HUES48 (cell line): ENCODE data around the gene FBXO45.
"Not testable (repeated sequence)": the region's sequence is repeated elsewhere in the genome, so short reads cannot be mapped to it uniquely, and the experiment has no call there.

Experiments used
- H3K27ac ChIP-seq: one replicate; pipeline ENCODE4 v1.7.0; 2013; ENCODE audit warnings: low read depth, low read length, inconsistent platforms
- H3K27me3 ChIP-seq: 2 replicates; pipeline ENCODE4 v1.6.1; 2013; ENCODE audit warnings: mild to moderate bottlenecking, low read length; ENCODE audit not compliant: control insufficient read depth, insufficient read depth
- H3K36me3 ChIP-seq: 2 replicates; pipeline ENCODE4 v1.6.1; 2013; ENCODE audit warnings: low read length; ENCODE audit not compliant: control insufficient read depth, insufficient read depth
- H3K4me1 ChIP-seq: 2 replicates; pipeline ENCODE4 v1.6.1; 2013; ENCODE audit warnings: mild to moderate bottlenecking, low read length; ENCODE audit not compliant: control insufficient read depth, insufficient read depth
- H3K4me3 ChIP-seq: 2 replicates; pipeline ENCODE4 v1.5.1; 2013; ENCODE audit warnings: mild to moderate bottlenecking, low read depth, low read length
- H3K9ac ChIP-seq: 2 replicates; pipeline ENCODE4 v1.6.1; 2013; ENCODE audit warnings: mild to moderate bottlenecking, low read depth, low read length, moderate library complexity
- H3K9me3 ChIP-seq: 2 replicates; pipeline ENCODE4 v1.6.1; 2013; ENCODE audit warnings: low read length; ENCODE audit not compliant: control insufficient read depth, insufficient read depth

The FBXO45 gene

GRCh38 chr3:196619223-196619622 lies 50.8 kb downstream of the FBXO45 start:
- no peak overlapping the region for H3K4me3 ChIP-seq
- H3K27ac ChIP-seq = peak overlapping the region; percentile 87
- no peaks in the 10 kb centered on the region for H3K27me3 ChIP-seq
- H3K4me1 ChIP-seq = peaks cover 15% of the 10 kb centered on the region
- no peak overlapping the region for H3K9ac ChIP-seq
- H3K9me3 ChIP-seq = no peaks in the 10 kb centered on the region
- no peaks in the 10 kb centered on the region for H3K36me3 ChIP-seq

- not testable (repeated sequence) for H3K9ac ChIP-seq, H3K27me3 ChIP-seq, H3K4me3 ChIP-seq, H3K9me3 ChIP-seq, H3K36me3 ChIP-seq
- Histone ChIP-seq H3K4me1 (peaks cover 15% of the 10 kb centered on the region), H3K27ac (peak overlapping the region; percentile 87)
Observed at GRCh38 chr3:196619627-196620026, 51.2 kb downstream of the FBXO45 start.

DNA sequence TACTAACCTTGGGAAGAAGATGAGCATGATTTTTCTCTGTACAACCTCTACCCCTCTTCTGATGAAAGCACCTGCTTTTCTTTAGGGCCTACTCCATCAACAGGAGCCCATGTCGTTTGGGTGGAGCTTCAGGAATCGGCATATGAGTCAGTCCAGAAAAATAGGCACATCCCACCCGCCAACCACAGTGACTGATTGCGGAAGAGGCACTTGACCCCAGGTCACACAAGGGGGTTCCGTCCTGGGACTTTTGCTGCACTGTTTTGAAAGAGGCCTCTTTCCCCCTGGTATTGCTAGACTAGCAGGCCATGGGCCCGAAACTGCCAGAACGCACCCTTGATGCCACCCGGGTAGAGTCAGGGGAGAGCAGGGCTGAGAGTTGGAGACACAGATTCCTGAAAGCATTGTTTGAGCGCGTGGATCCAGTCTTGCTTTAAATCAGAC lies 51.7 kb downstream of the FBXO45 start:
- Histone ChIP-seq H3K9me3 (no peaks in the 10 kb centered on the region), H3K4me3 (no peak overlapping the region), H3K9ac (no peak overlapping the region), H3K27ac (peak overlapping the region; percentile 51), H3K27me3 (no peaks in the 10 kb centered on the region), H3K36me3 (no peaks in the 10 kb centered on the region), H3K4me1 (peaks cover 15% of the 10 kb centered on the region)

- Histone ChIP-seq H3K9ac (no peak overlapping the region), H3K4me3 (no peak overlapping the region), H3K9me3 (no peaks in the 10 kb centered on the region), H3K27me3 (no peaks in the 10 kb centered on the region), H3K27ac (peak overlapping the region; percentile 51), H3K4me1 (peaks cover 15% of the 10 kb centered on the region), H3K36me3 (no peaks in the 10 kb centered on the region)
Observed at GRCh38 chr3:196620684-196621083, 52.2 kb downstream of the FBXO45 start.

- no peaks in the 10 kb centered on the region for H3K27me3 ChIP-seq
- no peak overlapping the region for H3K4me3 ChIP-seq
- no peaks in the 10 kb centered on the region for H3K36me3 ChIP-seq
- H3K9ac ChIP-seq = no peak overlapping the region
- no peak overlapping the region for H3K27ac ChIP-seq
- peaks cover 15% of the 10 kb centered on the region for H3K4me1 ChIP-seq
- H3K9me3 ChIP-seq = no peaks in the 10 kb centered on the region
Observed at GRCh38 chr3:196621611-196622010, 53.2 kb downstream of the FBXO45 start.

GRCh38 chr3:196624067-196624790 lies 55.8 kb downstream of the FBXO45 start:
- no peaks in the 10 kb centered on the region for H3K27me3 ChIP-seq
- H3K4me3 ChIP-seq = no peak overlapping the region
- H3K9ac ChIP-seq = no peak overlapping the region
- no peaks in the 10 kb centered on the region for H3K36me3 ChIP-seq
- H3K27ac ChIP-seq = no peak overlapping the region
- peaks cover 10% of the 10 kb centered on the region for H3K4me1 ChIP-seq
- H3K9me3 ChIP-seq = no peaks in the 10 kb centered on the region

DNA sequence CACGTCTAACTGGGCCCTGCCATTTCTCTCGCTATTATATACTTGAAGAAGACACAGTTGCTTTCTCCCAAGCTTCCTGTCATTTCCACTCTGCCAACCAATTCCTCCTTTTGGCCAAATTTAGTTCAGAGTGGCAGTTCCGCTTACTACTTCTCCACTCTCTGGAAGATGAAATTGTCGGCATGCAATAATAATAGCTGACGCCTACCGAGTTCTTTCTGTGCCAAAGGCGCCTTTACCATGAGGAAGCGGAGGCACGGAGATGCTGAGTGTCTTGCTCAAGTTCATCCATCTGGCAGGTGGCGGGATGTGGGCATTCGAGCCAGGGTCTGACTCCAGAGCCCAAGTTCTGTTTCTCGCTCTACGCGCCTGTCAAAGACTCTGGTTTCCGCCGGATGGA lies 56.4 kb downstream of the FBXO45 start:
- Histone ChIP-seq H3K27ac (no peak overlapping the region), H3K4me3 (no peak overlapping the region), H3K9ac (no peak overlapping the region), H3K27me3 (no peaks in the 10 kb centered on the region), H3K4me1 (0 out of 2 replicates have a peak, but pooled peaks cover 6% of the 10 kb centered on the region), H3K9me3 (no peaks in the 10 kb centered on the region), H3K36me3 (no peaks in the 10 kb centered on the region)

- 0 out of 2 replicates have a peak, but pooled peaks cover 2% of the 10 kb centered on the region for H3K4me1 ChIP-seq
- H3K9ac ChIP-seq = no peak overlapping the region
- no peak overlapping the region for H3K27ac ChIP-seq
Observed at GRCh38 chr3:196625331-196625730, 56.9 kb downstream of the FBXO45 start.

GRCh38 chr3:196627918-196628231 lies 59.4 kb downstream of the FBXO45 start:
- no peak overlapping the region for H3K27ac ChIP-seq
- no peak overlapping the region for H3K4me3 ChIP-seq
- H3K9me3 ChIP-seq = no peaks in the 10 kb centered on the region
- no peaks in the 10 kb centered on the region for H3K27me3 ChIP-seq
- H3K36me3 ChIP-seq = no peaks in the 10 kb centered on the region
- peaks cover 10% of the 10 kb centered on the region for H3K4me1 ChIP-seq
- no peak overlapping the region for H3K9ac ChIP-seq

More at GRCh38 chr3:196625331-196625730, 56.9 kb downstream of the FBXO45 start:
- Histone ChIP-seq H3K36me3 (no peaks in the 10 kb centered on the region), H3K4me3 (no peak overlapping the region), H3K27me3 (no peaks in the 10 kb centered on the region), H3K9me3 (no peaks in the 10 kb centered on the region)

DNA sequence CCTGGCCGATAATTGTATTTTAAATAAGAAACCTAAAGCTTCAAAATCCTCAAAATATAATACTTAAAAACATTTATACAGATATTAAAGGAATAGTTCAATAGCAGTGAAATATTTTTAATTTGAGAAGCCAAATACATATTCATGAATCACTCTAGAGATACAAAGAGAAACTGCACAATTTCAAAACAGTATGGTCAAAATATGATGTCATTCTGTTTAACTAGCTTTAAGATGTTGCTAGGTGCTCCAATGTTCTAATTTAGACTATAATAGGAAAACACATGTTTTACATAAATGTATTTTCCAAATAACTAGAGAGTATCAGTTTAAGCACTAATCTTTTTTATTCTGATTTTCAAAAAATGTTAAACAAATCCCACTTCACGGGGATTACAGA lies 60.8 kb downstream of the FBXO45 start:
- Histone ChIP-seq H3K36me3 (no peaks in the 10 kb centered on the region), H3K9ac (no peak overlapping the region), H3K27ac (no peak overlapping the region), H3K27me3 (no peaks in the 10 kb centered on the region), H3K9me3 (no peaks in the 10 kb centered on the region), H3K4me3 (no peak overlapping the region), H3K4me1 (peaks cover 11% of the 10 kb centered on the region)

GRCh38 chr3:196631682-196632045 lies 63.2 kb downstream of the FBXO45 start:
- Histone ChIP-seq H3K4me3 (peak overlapping the region; percentile 68), H3K27ac (peak overlapping the region; percentile 97), H3K36me3 (no peaks in the 10 kb centered on the region), H3K27me3 (no peaks in the 10 kb centered on the region), H3K4me1 (peaks cover 11% of the 10 kb centered on the region), H3K9ac (peak overlapping the region; percentile 84), H3K9me3 (no peaks in the 10 kb centered on the region)
